Panc1 (cell line): Measurements from ENCODE around the gene MAD1L1.

Experiments used
- POLR2AphosphoS5 ChIP-seq: IDR thresholded peaks from 2 replicates; pipeline ENCODE4 v1.6.1; 2012; ENCODE audit warnings: mild to moderate bottlenecking, low read depth, low read length, moderate library complexity
- REST ChIP-seq, 2 experiments: IDR thresholded peaks; 2 replicates each; pipeline ENCODE4 v1.6.1; 2011 to 2012; ENCODE audit warnings: low read depth in 2 of 2, control low read depth in 1 of 2, low read length in 1 of 2, mild to moderate bottlenecking in 1 of 2, moderate library complexity in 1 of 2; ENCODE audit not compliant: insufficient read depth in 1 of 2
- SIN3A ChIP-seq: IDR thresholded peaks from 2 replicates; pipeline ENCODE4 v1.6.1; 2012; ENCODE audit warnings: low read depth, mild to moderate bottlenecking, low read length, moderate library complexity, borderline replicate concordance; ENCODE audit not compliant: insufficient read depth
- TF ChIP-seq, protein P1 (sequence below): fragments of 450-650 bp; IDR thresholded peaks from 2 replicates; pipeline ENCODE4 v1.5.1; 2017; ENCODE audit warnings: mild to moderate bottlenecking

DNA sequence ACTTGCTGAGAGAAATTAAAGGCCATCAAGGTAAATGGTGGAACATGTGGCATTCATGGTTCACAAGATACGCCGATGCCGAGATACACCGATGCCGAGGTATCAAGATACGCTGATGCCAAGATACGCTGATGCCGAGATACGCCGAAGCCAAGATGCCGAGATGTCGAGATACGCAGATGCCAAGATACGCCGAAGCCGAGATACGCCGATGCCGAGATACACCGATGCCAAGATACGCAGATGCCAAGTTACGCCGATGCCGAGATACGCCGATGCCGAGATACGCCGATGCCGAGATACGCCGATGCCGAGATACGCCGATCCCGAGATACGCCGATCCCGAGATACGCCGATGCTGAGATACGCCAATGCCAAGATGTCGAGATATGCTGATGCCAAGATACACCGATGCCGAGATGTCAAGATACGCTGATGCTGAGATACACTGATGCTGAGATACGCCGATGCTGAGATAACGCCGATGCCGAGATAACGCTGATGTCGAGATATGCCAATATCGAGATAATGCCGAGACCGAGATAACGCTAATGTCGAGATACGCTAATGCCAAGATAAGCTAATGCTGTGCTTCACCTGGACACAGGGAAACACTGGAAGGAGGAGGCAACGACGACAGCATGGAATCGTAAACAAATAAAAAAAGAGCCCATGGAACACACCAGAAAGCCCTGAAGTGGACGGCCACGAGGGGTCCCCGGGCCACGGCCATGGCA lies 172.6 kb downstream of the MAD1L1 start:
- TF ChIP-seq, protein P1, sequence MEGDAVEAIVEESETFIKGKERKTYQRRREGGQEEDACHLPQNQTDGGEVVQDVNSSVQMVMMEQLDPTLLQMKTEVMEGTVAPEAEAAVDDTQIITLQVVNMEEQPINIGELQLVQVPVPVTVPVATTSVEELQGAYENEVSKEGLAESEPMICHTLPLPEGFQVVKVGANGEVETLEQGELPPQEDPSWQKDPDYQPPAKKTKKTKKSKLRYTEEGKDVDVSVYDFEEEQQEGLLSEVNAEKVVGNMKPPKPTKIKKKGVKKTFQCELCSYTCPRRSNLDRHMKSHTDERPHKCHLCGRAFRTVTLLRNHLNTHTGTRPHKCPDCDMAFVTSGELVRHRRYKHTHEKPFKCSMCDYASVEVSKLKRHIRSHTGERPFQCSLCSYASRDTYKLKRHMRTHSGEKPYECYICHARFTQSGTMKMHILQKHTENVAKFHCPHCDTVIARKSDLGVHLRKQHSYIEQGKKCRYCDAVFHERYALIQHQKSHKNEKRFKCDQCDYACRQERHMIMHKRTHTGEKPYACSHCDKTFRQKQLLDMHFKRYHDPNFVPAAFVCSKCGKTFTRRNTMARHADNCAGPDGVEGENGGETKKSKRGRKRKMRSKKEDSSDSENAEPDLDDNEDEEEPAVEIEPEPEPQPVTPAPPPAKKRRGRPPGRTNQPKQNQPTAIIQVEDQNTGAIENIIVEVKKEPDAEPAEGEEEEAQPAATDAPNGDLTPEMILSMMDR, result no peak
- no peak for TF ChIP-seq POLR2AphosphoS5
- TF ChIP-seq REST (IDR thresholded peaks at IDR 0.05; ENCODE audit: insufficient read depth in 1 of 2, low read depth in 2 of 2, low read length in 1 of 2), result no peak
- no peak for TF ChIP-seq SIN3A
